OCI-LY3 (cell line): ENCODE data around the gene NCCRP1.

Experiments
- H2AFZ ChIP-seq: fragments of 200-600, 300-600 bp; shearing (Covaris generic); 2 replicates; pipeline ENCODE4 v1.6.0; 2014; ENCODE audit warnings: antibody characterized with exemption, low read depth, low read length
- H3K27ac ChIP-seq: fragments of 200-600, 300-600 bp; sonication (generic); 2 replicates; pipeline ENCODE4 v1.5.1; 2014; ENCODE audit warnings: mild to moderate bottlenecking, low read length, moderate library complexity, mixed read lengths
- H3K27me3 ChIP-seq: fragments of 200-600, 300-600 bp; sonication (generic); 2 replicates; pipeline ENCODE4 v1.6.1; 2014; ENCODE audit warnings: low read depth, low read length, mixed read lengths
- H3K36me3 ChIP-seq: fragments of 200-600, 300-600 bp; sonication (generic); replicated peaks from 2 replicates; pipeline ENCODE3; 2014; ENCODE audit warnings: low read depth, low read length, mixed read lengths
- H3K4me1 ChIP-seq: fragments of 300-600, 200-600 bp; sonication (generic); 2 replicates; pipeline ENCODE4 v1.6.1; 2014; ENCODE audit warnings: low read length, mixed read lengths
- H3K4me2 ChIP-seq: fragments of 200-600, 300-600 bp; sonication (generic); 2 replicates; pipeline ENCODE4 v1.6.1; 2014; ENCODE audit warnings: low read length, mixed read lengths
- H3K4me3 ChIP-seq: fragments of 300-600, 200-600 bp; sonication (generic); 2 replicates; pipeline ENCODE4 v1.5.1; 2014; ENCODE audit warnings: antibody characterized with exemption, mild to moderate bottlenecking, low read length, moderate library complexity
- H3K79me2 ChIP-seq: fragments of 300-600, 200-600 bp; shearing (Covaris generic); 2 replicates; pipeline ENCODE4 v1.6.1; 2014; ENCODE audit warnings: mild to moderate bottlenecking, low read length, mixed read lengths
- H3K9ac ChIP-seq: fragments of 300-600, 200-600 bp; shearing (Covaris generic); 2 replicates; pipeline ENCODE4 v1.6.0; 2014; ENCODE audit warnings: mild to moderate bottlenecking, low read length, moderate library complexity
- H3K9me3 ChIP-seq: fragments of 200-600, 300-600 bp; shearing (Covaris generic); 2 replicates; pipeline ENCODE4 v1.6.1; 2014; ENCODE audit warnings: low read length, mixed read lengths; ENCODE audit not compliant: insufficient read depth
- H4K20me1 ChIP-seq: fragments of 200-600, 300-600 bp; sonication (generic); 2 replicates; pipeline ENCODE4 v1.6.1; 2016; ENCODE audit warnings: low read length, mixed read lengths; ENCODE audit not compliant: insufficient read depth
- EZH2phosphoT487 ChIP-seq: fragments of 200-600 bp; shearing (Covaris generic); IDR thresholded peaks from 2 replicates; pipeline ENCODE4 v1.6.1; 2018; ENCODE audit warnings: antibody characterized with exemption, mixed run types, low read depth
- TF ChIP-seq, protein P1 (sequence below): fragments of 200-600, 300-600 bp; sonication (generic); IDR thresholded peaks from 2 replicates; pipeline ENCODE4 v1.5.1; 2014; ENCODE audit warnings: antibody characterized with exemption, low read length, low read depth

NCCRP1 gene

GRCh38 chr19:39190768-39191167 lies 6.0 kb upstream of the NCCRP1 start:
- Histone ChIP-seq H4K20me1 (no peaks in the 10 kb centered on the region), H3K36me3 (no peaks in the 10 kb centered on the region), H3K27me3 (peaks cover 7% of the 10 kb centered on the region), H3K4me2 (no peak overlapping the region), H3K4me1 (no peaks in the 10 kb centered on the region), H2AFZ (no peak overlapping the region), H3K9ac (no peak overlapping the region), H3K4me3 (no peak overlapping the region), H3K27ac (no peak overlapping the region), H3K79me2 (no peaks in the 10 kb centered on the region), H3K9me3 (no peaks in the 10 kb centered on the region)
- no peak for TF ChIP-seq EZH2phosphoT487
- TF ChIP-seq, protein P1, sequence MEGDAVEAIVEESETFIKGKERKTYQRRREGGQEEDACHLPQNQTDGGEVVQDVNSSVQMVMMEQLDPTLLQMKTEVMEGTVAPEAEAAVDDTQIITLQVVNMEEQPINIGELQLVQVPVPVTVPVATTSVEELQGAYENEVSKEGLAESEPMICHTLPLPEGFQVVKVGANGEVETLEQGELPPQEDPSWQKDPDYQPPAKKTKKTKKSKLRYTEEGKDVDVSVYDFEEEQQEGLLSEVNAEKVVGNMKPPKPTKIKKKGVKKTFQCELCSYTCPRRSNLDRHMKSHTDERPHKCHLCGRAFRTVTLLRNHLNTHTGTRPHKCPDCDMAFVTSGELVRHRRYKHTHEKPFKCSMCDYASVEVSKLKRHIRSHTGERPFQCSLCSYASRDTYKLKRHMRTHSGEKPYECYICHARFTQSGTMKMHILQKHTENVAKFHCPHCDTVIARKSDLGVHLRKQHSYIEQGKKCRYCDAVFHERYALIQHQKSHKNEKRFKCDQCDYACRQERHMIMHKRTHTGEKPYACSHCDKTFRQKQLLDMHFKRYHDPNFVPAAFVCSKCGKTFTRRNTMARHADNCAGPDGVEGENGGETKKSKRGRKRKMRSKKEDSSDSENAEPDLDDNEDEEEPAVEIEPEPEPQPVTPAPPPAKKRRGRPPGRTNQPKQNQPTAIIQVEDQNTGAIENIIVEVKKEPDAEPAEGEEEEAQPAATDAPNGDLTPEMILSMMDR = no peak

DNA sequence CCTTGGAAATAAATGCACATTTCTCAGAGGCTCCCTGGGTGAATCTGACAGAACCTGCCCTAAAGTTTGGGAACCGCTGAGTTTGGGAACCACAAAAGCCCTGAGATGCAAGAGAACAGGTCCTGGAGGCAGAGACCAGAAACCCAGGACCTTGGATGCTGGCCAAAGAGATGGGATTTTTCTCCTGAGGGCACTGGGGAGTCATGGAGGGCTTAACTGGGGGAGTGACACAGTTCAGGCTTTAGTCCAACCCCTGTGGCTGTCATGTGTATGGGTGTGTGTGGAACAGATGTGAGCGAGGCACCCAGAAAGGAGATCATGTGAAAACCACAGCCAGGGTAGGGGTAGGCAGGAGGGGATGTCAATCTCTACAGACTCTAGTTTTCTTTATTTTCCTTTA lies 3.9 kb upstream of the NCCRP1 start:
- Histone ChIP-seq H3K9ac (no peak overlapping the region), H3K4me3 (no peak overlapping the region), H3K4me1 (no peaks in the 10 kb centered on the region; the same call in 1 of the 2 replicates), H3K27ac (no peak overlapping the region), H4K20me1 (no peaks in the 10 kb centered on the region), H2AFZ (no peak overlapping the region), H3K9me3 (no peaks in the 10 kb centered on the region), H3K36me3 (no peaks in the 10 kb centered on the region), H3K27me3 (peaks cover 7% of the 10 kb centered on the region), H3K79me2 (no peaks in the 10 kb centered on the region), H3K4me2 (no peak overlapping the region)
- TF ChIP-seq, protein P1 = no peak
- TF ChIP-seq EZH2phosphoT487 = no peak

DNA sequence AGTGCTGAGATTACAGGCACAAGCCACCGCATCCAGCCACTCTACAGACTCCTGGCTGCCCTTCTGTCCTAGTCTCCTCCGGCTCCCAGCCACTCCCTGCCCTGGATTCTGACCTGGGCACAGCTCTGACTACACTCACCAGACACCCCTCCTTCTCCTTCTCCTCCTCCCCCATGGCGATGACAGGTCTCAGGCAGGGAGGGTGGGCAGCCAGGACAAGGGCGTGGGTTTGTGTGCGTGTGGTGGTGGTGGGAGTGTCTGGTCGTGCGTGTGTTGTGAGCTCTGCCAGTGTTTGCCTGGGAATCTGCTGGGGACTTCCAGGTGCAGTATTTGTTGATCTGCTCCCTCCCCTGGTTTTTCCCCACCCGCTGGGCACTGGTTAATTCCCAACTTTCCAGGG lies 3.0 kb upstream of the NCCRP1 start:
- no peak overlapping the region for H3K4me2 ChIP-seq
- H3K79me2 ChIP-seq = no peaks in the 10 kb centered on the region
- no peak overlapping the region for H3K4me3 ChIP-seq
- no peaks in the 10 kb centered on the region for H3K9me3 ChIP-seq
- no peaks in the 10 kb centered on the region for H3K36me3 ChIP-seq
- no peak overlapping the region for H3K9ac ChIP-seq
- peaks cover 7% of the 10 kb centered on the region for H3K27me3 ChIP-seq
- no peaks in the 10 kb centered on the region for H4K20me1 ChIP-seq
- no peak overlapping the region for H3K27ac ChIP-seq
- H2AFZ ChIP-seq = no peak overlapping the region
- TF ChIP-seq, protein P1 = no peak
- TF ChIP-seq EZH2phosphoT487 = no peak
- no peaks in the 10 kb centered on the region; the same call in 1 of the 2 replicates for H3K4me1 ChIP-seq

GRCh38 chr19:39194832-39195542 lies 1.8 kb upstream of the NCCRP1 start:
- Histone ChIP-seq H3K79me2 (no peaks in the 10 kb centered on the region), H3K36me3 (no peaks in the 10 kb centered on the region), H3K9me3 (no peaks in the 10 kb centered on the region), H3K27me3 (peaks cover 7% of the 10 kb centered on the region), H3K27ac (no peak overlapping the region), H2AFZ (no peak overlapping the region; the same call in 1 of the 2 replicates), H4K20me1 (no peaks in the 10 kb centered on the region), H3K4me3 (no peak overlapping the region), H3K9ac (no peak overlapping the region), H3K4me1 (no peaks in the 10 kb centered on the region; the same call in 1 of the 2 replicates), H3K4me2 (no peak overlapping the region)
- TF ChIP-seq, protein P1 = no peak
- no peak for TF ChIP-seq EZH2phosphoT487
